Kidney (tissue), 14 donors: Measurements from ENCODE around the gene LAMTOR2. TPM values are rescaled to one million over a fixed set of nuclear protein-coding genes. Genes with fewer than 3 reads are reported as not detected.

ENCODE experiments used
- DNase-seq, 5 donors: peaks; one replicate each; pipeline ENCODE4 v3.0.0-alpha.2; 2013 to 2020
- FAIRE-seq: peaks from 2 replicates; lab custom pipeline; 2012; peaks lifted over from hg19 to GRCh38; lab: Jason Lieb, UNC
- H3K27ac ChIP-seq, 2 donors: one replicate each; pipeline ENCODE4 v1.7.0; 2013; ENCODE audit warnings: low read depth in 2 of 2, low read length in 2 of 2, inconsistent platforms in 1 of 2
- H3K27me3 ChIP-seq: one replicate; pipeline ENCODE4 v1.7.1; 2013; ENCODE audit warnings: low read length, inconsistent platforms; ENCODE audit not compliant: control insufficient read depth, insufficient read depth
- H3K36me3 ChIP-seq, 3 donors: one replicate each; pipeline versions ENCODE4 v1.7.0 to v1.7.1; 2013; ENCODE audit warnings: low read length in 3 of 3, control low read depth in 1 of 3, inconsistent platforms in 1 of 3; ENCODE audit not compliant: insufficient read depth in 3 of 3, control insufficient read depth in 2 of 3
- H3K4me1 ChIP-seq, 3 donors: one replicate each; pipeline versions ENCODE4 v1.7.0 to v1.7.1; 2013; ENCODE audit warnings: low read length in 3 of 3, inconsistent platforms in 1 of 3, low read depth in 1 of 3; ENCODE audit not compliant: control insufficient read depth in 2 of 3, insufficient read depth in 2 of 3
- H3K4me3 ChIP-seq, 3 donors: one replicate each; pipeline versions ENCODE4 v1.7.0 to v1.8.1; 2013; ENCODE audit warnings: low read length in 3 of 3, control low read depth in 1 of 3, inconsistent platforms in 1 of 3
- H3K9ac ChIP-seq, 3 donors: one replicate each; pipeline versions ENCODE4 v1.7.0 to v1.7.1; 2013; ENCODE audit warnings: low read length in 3 of 3, control low read depth in 1 of 3, inconsistent platforms in 1 of 3
- H3K9me3 ChIP-seq, 3 donors: one replicate each; pipeline versions ENCODE4 v1.7.0 to v1.7.1; 2013; ENCODE audit warnings: low read length in 3 of 3, control low read depth in 1 of 3, inconsistent platforms in 1 of 3; ENCODE audit not compliant: control insufficient read depth in 2 of 3, insufficient read depth in 1 of 3
- intact Hi-C: fragments of 100-400 bp; cut with DNase I; formaldehyde crosslinking; loops from one replicate; pipeline ENCODE4 v1.11.1; 2022
- polyA plus RNA-seq: library from polyadenylated mRNA; stranded (reverse); fragments of 350-450 nt; fragmentation: Illumina TruSeq; extraction: RNeasy Lipid Tissue Mini Kit (QIAGEN cat#74804); gene quantifications from one replicate; pipeline ENCODE4 v1.2.3, GENCODE V29; 2014; ENCODE audit warnings: low read depth, low replicate concordance; ENCODE audit not compliant: insufficient read depth
- total RNA-seq: library from RNA; stranded (reverse); fragmentation: NEBNext Ultra II Directional; extraction: Animal tissue kit (Norgen Biotek cat#: 25700); gene quantifications from one replicate; pipeline ENCODE4 v1.2.1, GENCODE V29; 2021
- TF ChIP-seq, protein P1 (sequence below): IDR thresholded peaks from 3 replicates; pipeline ENCODE4 v1.5.1; 2012; ENCODE audit warnings: mild to moderate bottlenecking, moderate library complexity, borderline replicate concordance; ENCODE audit not compliant: insufficient read depth; ENCODE audit errors: extremely low read depth
- donor health status: control.
- donor health status: control.
- donor health status: control.
- donor health status: control.
- donor health status: control.
- donor health status: DM: yes; HTN: yes; CAD: no.
- donor health status: Normal renal cell carcinoma (clear cell type).

Gene LAMTOR2
- total and polyA plus RNA-seq, 2 donors from 2014 or later = 50.8 to 200 TPM

DNA sequence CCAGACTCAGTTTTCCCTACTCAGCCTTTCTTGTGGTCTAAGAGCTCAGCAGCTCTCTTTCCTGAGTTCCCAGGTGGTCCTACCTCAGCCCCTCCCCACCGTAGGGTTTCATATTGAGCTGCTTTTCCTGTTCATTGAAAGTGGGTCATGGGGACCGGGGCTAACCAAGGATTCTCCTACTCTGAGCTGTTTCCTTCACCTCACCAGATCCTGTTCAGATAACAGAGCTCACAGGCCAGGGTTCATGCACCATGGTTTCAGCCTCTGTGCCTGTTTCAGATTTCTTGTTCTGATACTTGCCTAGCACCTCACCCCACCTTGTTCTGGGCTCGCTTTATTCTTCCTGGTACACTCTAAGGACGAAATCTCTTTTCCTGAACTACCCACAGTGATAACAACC is 9.5 kb upstream of the LAMTOR2 start:
- H3K36me3 ChIP-seq = peaks cover 2 to 16% (median 13%) of the 10 kb centered on the region in 3 donors
- no peak for DNase-seq
- TF ChIP-seq, protein P1, sequence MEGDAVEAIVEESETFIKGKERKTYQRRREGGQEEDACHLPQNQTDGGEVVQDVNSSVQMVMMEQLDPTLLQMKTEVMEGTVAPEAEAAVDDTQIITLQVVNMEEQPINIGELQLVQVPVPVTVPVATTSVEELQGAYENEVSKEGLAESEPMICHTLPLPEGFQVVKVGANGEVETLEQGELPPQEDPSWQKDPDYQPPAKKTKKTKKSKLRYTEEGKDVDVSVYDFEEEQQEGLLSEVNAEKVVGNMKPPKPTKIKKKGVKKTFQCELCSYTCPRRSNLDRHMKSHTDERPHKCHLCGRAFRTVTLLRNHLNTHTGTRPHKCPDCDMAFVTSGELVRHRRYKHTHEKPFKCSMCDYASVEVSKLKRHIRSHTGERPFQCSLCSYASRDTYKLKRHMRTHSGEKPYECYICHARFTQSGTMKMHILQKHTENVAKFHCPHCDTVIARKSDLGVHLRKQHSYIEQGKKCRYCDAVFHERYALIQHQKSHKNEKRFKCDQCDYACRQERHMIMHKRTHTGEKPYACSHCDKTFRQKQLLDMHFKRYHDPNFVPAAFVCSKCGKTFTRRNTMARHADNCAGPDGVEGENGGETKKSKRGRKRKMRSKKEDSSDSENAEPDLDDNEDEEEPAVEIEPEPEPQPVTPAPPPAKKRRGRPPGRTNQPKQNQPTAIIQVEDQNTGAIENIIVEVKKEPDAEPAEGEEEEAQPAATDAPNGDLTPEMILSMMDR = no peak
- no peak for FAIRE-seq
- H3K4me3 ChIP-seq = no peak overlapping the region
- H3K9me3 ChIP-seq = no peaks in the 10 kb centered on the region
- H3K9ac ChIP-seq = no peak overlapping the region
- H3K4me1 ChIP-seq = peaks cover 0 to 6% (median 0%) of the 10 kb centered on the region in 3 donors
- intact Hi-C loops = no loop called here
- H3K27ac ChIP-seq = no peak overlapping the region
- H3K27me3 ChIP-seq = no peaks in the 10 kb centered on the region

GRCh38 chr1:156048663-156049258 is 5.8 kb upstream of the LAMTOR2 start:
- H3K36me3 ChIP-seq = peaks cover 0 to 7% (median 4%) of the 10 kb centered on the region in 3 donors
- H3K4me3 ChIP-seq = no peak overlapping the region
- no peak overlapping the region for H3K9ac ChIP-seq
- no peaks in the 10 kb centered on the region for H3K4me1 ChIP-seq
- H3K27me3 ChIP-seq = no peaks in the 10 kb centered on the region
- DNase-seq (no peak), FAIRE-seq (no peak)
- TF ChIP-seq, protein P1 = no peak
- no peaks in the 10 kb centered on the region for H3K9me3 ChIP-seq
- intact Hi-C loops = no loop called here
- H3K27ac ChIP-seq = no peak overlapping the region

- FAIRE-seq (no peak), DNase-seq (no peak)
- Histone ChIP-seq H3K27ac (no peak overlapping the region), H3K36me3 (peaks cover 0 to 7% (median 4%) of the 10 kb centered on the region in 3 donors), H3K9me3 (no peaks in the 10 kb centered on the region), H3K27me3 (no peaks in the 10 kb centered on the region), H3K4me3 (no peak overlapping the region), H3K9ac (no peak overlapping the region), H3K4me1 (peaks cover 0 to 3% (median 1%) of the 10 kb centered on the region in 3 donors)
- intact Hi-C loops = no loop called here
- TF ChIP-seq, protein P1 = no peak
Observed at GRCh38 chr1:156050376-156050775, 4.2 kb upstream of the LAMTOR2 start.
